Endothelial cell of umbilical vein (primary cell): ENCODE measurements around the gene VPS37C. TPM values are rescaled to one million over a fixed set of nuclear protein-coding genes. Genes with fewer than 3 reads are reported as not detected.
"Not testable (repeated sequence)": the region's sequence is repeated elsewhere in the genome, so short reads cannot be mapped to it uniquely, and the experiment has no call there.

Experiments
- BruUV-seq: library from RNA; stranded (reverse); fragments of 400-500 nt; replicated peaks from 2 replicates; lab custom pipeline; 2021; lab: Mats Ljungman, UMichigan
- CTCF ChIA-PET: fragments of 300-600, 350-600 bp; sonication (Branson Sonifier 250); formaldehyde crosslinking; loops from one replicate; lab custom pipeline; 2021; ENCODE audit warnings: antibody characterized with exemption, inconsistent platforms; lab: Charles Lee
- POLR2A ChIA-PET: fragments of 300-600, 350-600 bp; sonication (Branson Sonifier 250); formaldehyde crosslinking; loops from one replicate; lab custom pipeline; 2021; ENCODE audit warnings: antibody characterized with exemption, inconsistent platforms; lab: Charles Lee
- DNase-seq: peaks from one replicate; pipeline ENCODE4 v3.0.0-alpha.2; 2011; ENCODE audit warnings: low read depth, low spot score
- FAIRE-seq: peaks from 2 replicates; lab custom pipeline; 2011; peaks lifted over from hg19 to GRCh38; lab: Jason Lieb, UNC
- H2AFZ ChIP-seq: 2 replicates; pipeline ENCODE4 v1.6.0; 2012; ENCODE audit warnings: low read depth, low read length, control low read depth, inconsistent platforms
- H3K27ac ChIP-seq: 2 replicates; pipeline ENCODE4 v1.5.1; 2011; ENCODE audit warnings: low read depth, mild to moderate bottlenecking, control low read depth, low read length, moderate library complexity; ENCODE audit not compliant: insufficient read depth
- H3K27me3 ChIP-seq, 2 experiments: 2 replicates each; pipeline versions ENCODE4 v1.6.0 to v1.6.1; 2011; ENCODE audit warnings: low read length in 2 of 2, mixed read lengths in 1 of 2; ENCODE audit not compliant: control insufficient read depth in 2 of 2, insufficient read depth in 2 of 2
- H3K36me3 ChIP-seq, 2 experiments: 2 replicates in 1 of 2; 3 replicates in 1 of 2; pipeline ENCODE4 v1.5.1; 2011; ENCODE audit warnings: low read length in 2 of 2, mild to moderate bottlenecking in 1 of 2, moderate library complexity in 1 of 2; ENCODE audit not compliant: control insufficient read depth in 2 of 2, insufficient read depth in 2 of 2; ENCODE audit errors: extremely low read depth in 1 of 2
- H3K4me1 ChIP-seq: 3 replicates; pipeline ENCODE4 v1.5.1; 2011; ENCODE audit warnings: mild to moderate bottlenecking, low read length; ENCODE audit not compliant: control insufficient read depth, insufficient read depth; ENCODE audit errors: extremely low read depth
- H3K4me2 ChIP-seq: 2 replicates; pipeline ENCODE4 v1.6.1; 2011; ENCODE audit warnings: low read length, control low read depth, mixed read lengths; ENCODE audit not compliant: insufficient read depth
- H3K4me3 ChIP-seq, 3 experiments: fragments of 200-600 bp in 1 of 3; sonication (generic), shearing (Covaris generic) in 1 of 3; replicated peaks in 1 of 3; 2 replicates each; pipeline ENCODE4 v1.5.1; 2011 to 2016; ENCODE audit warnings: control low read depth in 3 of 3, low read length in 3 of 3, mild to moderate bottlenecking in 2 of 3, inconsistent platforms in 1 of 3, low read depth in 1 of 3, moderate library complexity in 1 of 3; ENCODE audit not compliant: insufficient read depth in 1 of 3
- H3K79me2 ChIP-seq: 2 replicates; pipeline ENCODE4 v1.6.0; 2012; ENCODE audit warnings: low read length, inconsistent platforms; ENCODE audit not compliant: control insufficient read depth, insufficient read depth
- H3K9ac ChIP-seq: replicated peaks from 2 replicates; pipeline ENCODE3; 2011; ENCODE audit warnings: low read length, control low read depth; ENCODE audit not compliant: insufficient read depth; ENCODE audit errors: extremely low read depth
- H3K9me1 ChIP-seq: replicated peaks from 3 replicates; pipeline ENCODE4 v1.6.0; 2011; ENCODE audit warnings: mild to moderate bottlenecking, low read length; ENCODE audit not compliant: control insufficient read depth, insufficient read depth; ENCODE audit errors: extremely low read depth
- H3K9me3 ChIP-seq: replicated peaks from 2 replicates; pipeline ENCODE4 v1.5.1; 2012; ENCODE audit warnings: low read length, inconsistent platforms; ENCODE audit not compliant: control insufficient read depth, insufficient read depth
- H4K20me1 ChIP-seq: replicated peaks from 2 replicates; pipeline ENCODE3; 2011; ENCODE audit warnings: mild to moderate bottlenecking, low read length; ENCODE audit not compliant: control insufficient read depth, insufficient read depth; ENCODE audit errors: extremely low read depth
- POLR2A ChIP-seq: IDR thresholded peaks from 2 replicates; pipeline ENCODE4 v1.6.1; 2012; ENCODE audit warnings: low read depth, mild to moderate bottlenecking, control low read depth, low read length
- dilution Hi-C: fragments of 300-500 bp; cut with MboI; formaldehyde crosslinking; loops from one replicate; pipeline ENCODE4 v1.15.0; 2019; ENCODE audit warnings: low sequenced_read_pairs; ENCODE audit not compliant: extremely low pct_ligation_motif_present
- intact Hi-C: fragments of 100-400 bp; cut with micrococcal nuclease; formaldehyde crosslinking; loops from one replicate; pipeline ENCODE4 v1.10.0; 2022
- polyA plus RNA-seq, 4 experiments: library from polyadenylated mRNA; depleted of rRNA in 3 of 4; stranded (reverse) in 3 of 4; unstranded in 1 of 4; fragments of >200 nt; gene quantifications; 2 replicates each; pipeline versions ENCODE4 v1.2.1 to v1.2.3, GENCODE V29; 2011 to 2012; ENCODE audit warnings: missing spikeins in 1 of 4
- total RNA-seq: library from RNA; stranded (reverse); gene quantifications from 2 replicates; pipeline ENCODE4 v1.2.3, GENCODE V29; 2021
- TF ChIP-seq, protein P1 (sequence below), 2 donors: IDR thresholded peaks; 1 replicate in 1 of 2; 2 replicates in 1 of 2; pipeline ENCODE4 v1.5.1; 2011; ENCODE audit warnings: low read length in 2 of 2, mild to moderate bottlenecking in 2 of 2, moderate library complexity in 2 of 2, control low read depth in 1 of 2, inconsistent platforms in 1 of 2, low read depth in 1 of 2; ENCODE audit not compliant: insufficient read depth in 1 of 2; ENCODE audit errors: extremely low read depth in 1 of 2

The VPS37C gene
- total and polyA plus RNA-seq, 2 donors (not counting 3 experiments of a cell fraction or from before 2014, with no cell fraction given): 17.7 to 23.4 TPM

DNA sequence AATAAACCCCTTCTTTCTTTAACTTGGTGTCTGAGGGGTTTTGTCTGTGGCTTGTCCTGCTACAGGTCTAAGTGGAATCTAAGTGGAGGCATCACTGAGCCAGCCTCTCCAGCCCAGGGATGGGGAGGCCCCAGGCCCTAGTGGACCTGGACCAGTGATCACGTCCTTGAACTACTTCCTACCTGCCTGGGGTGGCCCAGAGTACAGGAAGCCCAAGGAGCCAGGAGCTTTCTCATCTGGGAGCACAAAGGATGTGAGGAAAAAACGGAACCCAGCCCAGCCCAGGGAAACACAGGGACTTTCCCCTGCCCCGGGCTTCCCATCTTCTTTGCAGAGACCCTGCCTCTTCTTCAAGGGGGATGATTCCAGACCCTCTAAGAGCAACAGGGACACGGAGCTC is 62.4 kb downstream of the VPS37C start:
- FAIRE-seq (no peak), DNase-seq (no peak)
- no peaks in the 10 kb centered on the region for H3K4me1 ChIP-seq
- no peak overlapping the region for H3K27ac ChIP-seq
- H3K27me3 ChIP-seq: no peaks in the 10 kb centered on the region
- dilution Hi-C loops: no loop called here
- H3K4me2 ChIP-seq: no peak overlapping the region
- H3K36me3 ChIP-seq: no peaks in the 10 kb centered on the region
- H3K9me3 ChIP-seq: no peaks in the 10 kb centered on the region
- no peak overlapping the region for H3K9ac ChIP-seq
- no peak overlapping the region for H2AFZ ChIP-seq
- H3K79me2 ChIP-seq: no peaks in the 10 kb centered on the region
- no peaks in the 10 kb centered on the region for H4K20me1 ChIP-seq
- BruUV-seq: no TSS peak
- no peak overlapping the region for H3K4me3 ChIP-seq
- intact Hi-C loops: no loop called here
- no peaks in the 10 kb centered on the region for H3K9me1 ChIP-seq
- no peak for TF ChIP-seq POLR2A
- TF ChIP-seq, protein P1, sequence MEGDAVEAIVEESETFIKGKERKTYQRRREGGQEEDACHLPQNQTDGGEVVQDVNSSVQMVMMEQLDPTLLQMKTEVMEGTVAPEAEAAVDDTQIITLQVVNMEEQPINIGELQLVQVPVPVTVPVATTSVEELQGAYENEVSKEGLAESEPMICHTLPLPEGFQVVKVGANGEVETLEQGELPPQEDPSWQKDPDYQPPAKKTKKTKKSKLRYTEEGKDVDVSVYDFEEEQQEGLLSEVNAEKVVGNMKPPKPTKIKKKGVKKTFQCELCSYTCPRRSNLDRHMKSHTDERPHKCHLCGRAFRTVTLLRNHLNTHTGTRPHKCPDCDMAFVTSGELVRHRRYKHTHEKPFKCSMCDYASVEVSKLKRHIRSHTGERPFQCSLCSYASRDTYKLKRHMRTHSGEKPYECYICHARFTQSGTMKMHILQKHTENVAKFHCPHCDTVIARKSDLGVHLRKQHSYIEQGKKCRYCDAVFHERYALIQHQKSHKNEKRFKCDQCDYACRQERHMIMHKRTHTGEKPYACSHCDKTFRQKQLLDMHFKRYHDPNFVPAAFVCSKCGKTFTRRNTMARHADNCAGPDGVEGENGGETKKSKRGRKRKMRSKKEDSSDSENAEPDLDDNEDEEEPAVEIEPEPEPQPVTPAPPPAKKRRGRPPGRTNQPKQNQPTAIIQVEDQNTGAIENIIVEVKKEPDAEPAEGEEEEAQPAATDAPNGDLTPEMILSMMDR (IDR thresholded peaks at IDR 0.05; ENCODE audit: extremely low read depth in 1 of 2, insufficient read depth in 1 of 2, low read depth in 1 of 2, low read length in 2 of 2): no peak
- ChIA-PET POLR2A (no interaction called here), CTCF (no interaction called here)

DNA sequence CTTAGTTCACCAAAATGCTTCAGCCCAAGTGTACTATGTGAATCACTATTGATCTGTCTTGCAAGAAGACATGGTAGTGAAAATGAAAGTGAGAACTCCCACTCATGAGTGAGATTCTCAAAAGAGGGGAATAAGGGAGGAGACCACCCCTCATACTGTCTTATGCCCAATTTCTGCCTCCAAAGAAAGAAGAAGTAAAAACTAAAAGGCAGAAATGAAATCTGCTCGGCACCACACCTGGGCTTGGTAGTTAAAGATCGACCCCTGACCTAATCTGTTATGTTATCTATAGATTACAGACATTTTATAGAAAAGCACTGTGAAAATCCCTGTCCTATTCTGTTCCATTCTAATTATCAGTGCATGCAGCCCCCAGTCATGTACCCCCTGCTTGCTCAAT is 63.0 kb downstream of the VPS37C start:
- H3K4me3 ChIP-seq, H2AFZ ChIP-seq, H3K4me1 ChIP-seq, H3K27ac ChIP-seq, POLR2A ChIA-PET, H3K9me1 ChIP-seq, H3K9ac ChIP-seq, FAIRE-seq, BruUV-seq, CTCF ChIA-PET, intact Hi-C loops, H3K27me3 ChIP-seq, H3K79me2 ChIP-seq, H3K36me3 ChIP-seq, dilution Hi-C loops, DNase-seq, H4K20me1 ChIP-seq, H3K4me2 ChIP-seq, H3K9me3 ChIP-seq: not testable (repeated sequence)
